Central memory CD8-positive, alpha-beta T cell (primary cell): Measurements from ENCODE around the gene ZNF331.
"Not testable (repeated sequence)": the region's sequence is repeated elsewhere in the genome, so short reads cannot be mapped to it uniquely, and the experiment has no call there.

Source experiments
- ATAC-seq: fragments of 150-1000 bp; cut with Tn5 transposase; replicated peaks from 2 replicates; pipeline ENCODE4 v1.10.0; 2022; ENCODE audit warnings: mild to moderate bottlenecking, moderate FRiP score, moderate number of reproducible peaks; ENCODE audit not compliant: poor library complexity, severe bottlenecking; ENCODE audit errors: extremely low read depth
- DNase-seq, 2 donors: peaks; one replicate each; pipeline ENCODE4 v3.0.0; 2021; ENCODE audit warnings: low spot score in 2 of 2
- H3K27ac Mint-ChIP-seq: one replicate; pipeline ENCODE4 v1.8.0; 2022; ENCODE audit warnings: low read depth, mild to moderate bottlenecking, moderate library complexity, mixed read lengths
- H3K27me3 Mint-ChIP-seq: one replicate; pipeline ENCODE4 v1.8.0; 2022; ENCODE audit warnings: mixed read lengths
- H3K36me3 Mint-ChIP-seq: one replicate; pipeline ENCODE4 v1.8.0; 2022; ENCODE audit warnings: mild to moderate bottlenecking, moderate library complexity, mixed read lengths; ENCODE audit not compliant: insufficient read depth
- H3K4me1 Mint-ChIP-seq: one replicate; pipeline ENCODE4 v1.8.0; 2022; ENCODE audit warnings: mixed read lengths
- H3K4me3 Mint-ChIP-seq: one replicate; pipeline ENCODE4 v1.8.0; 2022; ENCODE audit warnings: mild to moderate bottlenecking, moderate library complexity, mixed read lengths
- H3K9me3 Mint-ChIP-seq: one replicate; pipeline ENCODE4 v1.8.0; 2022; ENCODE audit warnings: mixed read lengths

Gene ZNF331

GRCh38 chr19:53537521-53538377 lies at the start of gene ZNF331:
TSS of gene ZNF331 (plus strand) at chr19:53538145. CDS start at chr19:53569377, 31,232 bp downstream.
- H3K9me3 Mint-ChIP-seq = no peaks in the 10 kb centered on the region
- ATAC-seq = peak; percentile 85
- peaks cover 44% of the 10 kb centered on the region for H3K36me3 Mint-ChIP-seq
- peaks cover 14% of the 10 kb centered on the region for H3K4me1 Mint-ChIP-seq
- peak; percentile 80 to 92 for DNase-seq
- peak within 1 kb of the TSS; percentile 99 for H3K27ac Mint-ChIP-seq
- no peaks in the 10 kb centered on the region for H3K27me3 Mint-ChIP-seq
- peak within 1 kb of the TSS; percentile 98 for H3K4me3 Mint-ChIP-seq

GRCh38 chr19:53492153-53492552 lies 45.8 kb upstream of the ZNF331 start:
- no peak for DNase-seq
- no peak for ATAC-seq
- Mint-ChIP-seq H3K4me1 (no peaks in the 10 kb centered on the region), H3K4me3 (no peak overlapping the region), H3K9me3 (peaks cover 28% of the 10 kb centered on the region), H3K27me3 (no peaks in the 10 kb centered on the region), H3K27ac (no peak overlapping the region), H3K36me3 (peaks cover 26% of the 10 kb centered on the region)

GRCh38 chr19:53497311-53498023 lies 40.5 kb upstream of the ZNF331 start:
- DNase-seq, H3K4me1 Mint-ChIP-seq, H3K36me3 Mint-ChIP-seq, ATAC-seq, H3K27ac Mint-ChIP-seq, H3K4me3 Mint-ChIP-seq: not testable (repeated sequence)
- H3K27me3 Mint-ChIP-seq = peaks cover 16% of the 10 kb centered on the region
- H3K9me3 Mint-ChIP-seq = peaks cover 29% of the 10 kb centered on the region

GRCh38 chr19:53498024-53498395 lies 39.9 kb upstream of the ZNF331 start:
- not testable (repeated sequence) for DNase-seq, ATAC-seq, H3K4me1 Mint-ChIP-seq, H3K27ac Mint-ChIP-seq, H3K36me3 Mint-ChIP-seq, H3K4me3 Mint-ChIP-seq
- Mint-ChIP-seq H3K27me3 (peaks cover 16% of the 10 kb centered on the region), H3K9me3 (peaks cover 26% of the 10 kb centered on the region)

GRCh38 chr19:53503151-53503550 lies 34.8 kb upstream of the ZNF331 start:
- not testable (repeated sequence) for ATAC-seq, DNase-seq, H3K4me3 Mint-ChIP-seq, H3K36me3 Mint-ChIP-seq, H3K27ac Mint-ChIP-seq, H3K4me1 Mint-ChIP-seq
- Mint-ChIP-seq H3K9me3 (peaks cover 14% of the 10 kb centered on the region), H3K27me3 (peaks cover 16% of the 10 kb centered on the region)

GRCh38 chr19:53503671-53504364 lies 34.1 kb upstream of the ZNF331 start:
- H3K9me3 Mint-ChIP-seq, DNase-seq, H3K4me3 Mint-ChIP-seq, H3K36me3 Mint-ChIP-seq, ATAC-seq, H3K27ac Mint-ChIP-seq, H3K4me1 Mint-ChIP-seq: not testable (repeated sequence)
- peaks cover 16% of the 10 kb centered on the region for H3K27me3 Mint-ChIP-seq

GRCh38 chr19:53504365-53504703 lies 33.6 kb upstream of the ZNF331 start:
- not testable (repeated sequence) for ATAC-seq, H3K27ac Mint-ChIP-seq, DNase-seq, H3K9me3 Mint-ChIP-seq, H3K4me3 Mint-ChIP-seq, H3K36me3 Mint-ChIP-seq, H3K4me1 Mint-ChIP-seq
- H3K27me3 Mint-ChIP-seq = peaks cover 16% of the 10 kb centered on the region

GRCh38 chr19:53504885-53505284 lies 33.1 kb upstream of the ZNF331 start:
- H3K27ac Mint-ChIP-seq = no peak overlapping the region
- no peak overlapping the region for H3K4me3 Mint-ChIP-seq
- DNase-seq = no peak
- peaks cover 16% of the 10 kb centered on the region for H3K27me3 Mint-ChIP-seq
- no peaks in the 10 kb centered on the region for H3K4me1 Mint-ChIP-seq
- H3K9me3 Mint-ChIP-seq = peaks cover 4% of the 10 kb centered on the region
- no peaks in the 10 kb centered on the region for H3K36me3 Mint-ChIP-seq
- no peak for ATAC-seq

- H3K36me3 Mint-ChIP-seq = no peaks in the 10 kb centered on the region
- no peak for ATAC-seq
- H3K9me3 Mint-ChIP-seq = no peaks in the 10 kb centered on the region
- H3K4me1 Mint-ChIP-seq = no peaks in the 10 kb centered on the region
- no peak overlapping the region for H3K27ac Mint-ChIP-seq
- no peak overlapping the region for H3K4me3 Mint-ChIP-seq
- peaks cover 4% of the 10 kb centered on the region for H3K27me3 Mint-ChIP-seq
- no peak for DNase-seq
Observed at GRCh38 chr19:53506728-53507127, 31.2 kb upstream of the ZNF331 start.

- no peaks in the 10 kb centered on the region for H3K4me1 Mint-ChIP-seq
- DNase-seq = no peak
- no peaks in the 10 kb centered on the region for H3K36me3 Mint-ChIP-seq
- no peaks in the 10 kb centered on the region for H3K27me3 Mint-ChIP-seq
- no peaks in the 10 kb centered on the region for H3K9me3 Mint-ChIP-seq
- H3K4me3 Mint-ChIP-seq = no peak overlapping the region
- H3K27ac Mint-ChIP-seq = no peak overlapping the region
- ATAC-seq = no peak
Observed at GRCh38 chr19:53507523-53508442, 30.2 kb upstream of the ZNF331 start.

- no peaks in the 10 kb centered on the region for H3K27me3 Mint-ChIP-seq
- no peaks in the 10 kb centered on the region for H3K36me3 Mint-ChIP-seq
- H3K4me1 Mint-ChIP-seq = no peaks in the 10 kb centered on the region
- DNase-seq = no peak
- no peak overlapping the region for H3K27ac Mint-ChIP-seq
- no peak overlapping the region for H3K4me3 Mint-ChIP-seq
- no peaks in the 10 kb centered on the region for H3K9me3 Mint-ChIP-seq
- no peak for ATAC-seq
Observed at GRCh38 chr19:53509443-53509842, 28.5 kb upstream of the ZNF331 start.

GRCh38 chr19:53509845-53510244 lies 28.1 kb upstream of the ZNF331 start:
- H3K9me3 Mint-ChIP-seq = no peaks in the 10 kb centered on the region
- H3K27me3 Mint-ChIP-seq = no peaks in the 10 kb centered on the region
- H3K36me3 Mint-ChIP-seq = no peaks in the 10 kb centered on the region
- no peak overlapping the region for H3K27ac Mint-ChIP-seq
- no peaks in the 10 kb centered on the region for H3K4me1 Mint-ChIP-seq
- ATAC-seq (no peak), DNase-seq (no peak)
- no peak overlapping the region for H3K4me3 Mint-ChIP-seq
